Mucosa of gallbladder (tissue), 1 donor: Measurements from ENCODE around the gene METTL13. TPM values are rescaled to one million over a fixed set of nuclear protein-coding genes. Genes with fewer than 3 reads are reported as not detected.

ENCODE experiments used
- DNase-seq: peaks from one replicate; pipeline ENCODE4 v3.0.0-alpha.2; 2020; ENCODE audit warnings: low spot score
- total RNA-seq: library from RNA; stranded (reverse); gene quantifications from one replicate; pipeline ENCODE4 v1.2.1, GENCODE V29; 2021
- donor health status: DM: no; HTN: no; CAD: no.

METTL13 gene
- total RNA-seq, 1 donor from 2014 or later = 25.6 TPM

GRCh38 chr1:171802207-171802606 is 20.7 kb downstream of the METTL13 start:
- no peak for DNase-seq

- no peak for DNase-seq
These were observed 21.6 kb downstream of the METTL13 start for GRCh38 chr1:171803045-171803444.

- DNase-seq = no peak
These were observed 22.1 kb downstream of the METTL13 start for GRCh38 chr1:171803461-171804022.

- DNase-seq = no peak
These were observed 24.1 kb downstream of the METTL13 start for GRCh38 chr1:171805395-171806115.

GRCh38 chr1:171807556-171807955 is 26.1 kb downstream of the METTL13 start:
- no peak for DNase-seq

- DNase-seq = no peak
These were observed 28.4 kb downstream of the METTL13 start for GRCh38 chr1:171809834-171810233.

- no peak for DNase-seq
These were observed 30.2 kb downstream of the METTL13 start for GRCh38 chr1:171811672-171812071.

- no peak for DNase-seq
These were observed 33.2 kb downstream of the METTL13 start for GRCh38 chr1:171814692-171815091.

GRCh38 chr1:171816300-171816901 is 34.9 kb downstream of the METTL13 start:
- no peak for DNase-seq

- no peak for DNase-seq
These were observed 36.2 kb downstream of the METTL13 start for GRCh38 chr1:171817511-171818265.

- DNase-seq = no peak
These were observed 38.5 kb downstream of the METTL13 start for GRCh38 chr1:171819946-171820345.

- DNase-seq = no peak
These were observed 45.5 kb downstream of the METTL13 start for GRCh38 chr1:171826973-171827372.

GRCh38 chr1:171828794-171829193 is 47.3 kb downstream of the METTL13 start:
- DNase-seq = no peak

GRCh38 chr1:171833091-171833825 is 51.8 kb downstream of the METTL13 start:
- DNase-seq = no peak

GRCh38 chr1:171834821-171835220 is 53.4 kb downstream of the METTL13 start:
- no peak for DNase-seq

GRCh38 chr1:171835891-171836290 is 54.4 kb downstream of the METTL13 start:
- no peak for DNase-seq

GRCh38 chr1:171841050-171841910 is 59.8 kb downstream of the METTL13 start, which contains the start of gene DNM3:
Gene DNM3 (plus strand): TSS chr1:171841498. CDS start chr1:171841657, 159 bp downstream.
- peak; percentile 82 for DNase-seq

GRCh38 chr1:171841931-171842761 is 60.7 kb downstream of the METTL13 start:
- DNase-seq = no peak

- DNase-seq = no peak
These were observed 62.9 kb downstream of the METTL13 start for GRCh38 chr1:171844381-171844780.

GRCh38 chr1:171845998-171846397 is 64.5 kb downstream of the METTL13 start:
- no peak for DNase-seq
